ENCODE data around the gene FSHB. TPM values are rescaled to one million over a fixed set of nuclear protein-coding genes. Genes with fewer than 3 reads are reported as not detected.

The FSHB gene
- total and polyA plus RNA-seq, 2 of the 4 experiments (the other 2 are of a cell fraction), result not detected

GRCh38 chr11:30277176-30277575 lies 46.4 kb downstream of the FSHB start:
- H2BK15ac ChIP-seq (ENCODE audit: low read depth, low read length), result no peak overlapping the region
- H3K4me1 ChIP-seq (ENCODE audit: control insufficient read depth, insufficient read depth, low read length), result no peaks in the 10 kb centered on the region

More at GRCh38 chr11:30277176-30277575, 46.4 kb downstream of the FSHB start:
- Histone ChIP-seq H3K27ac (ENCODE audit: insufficient read depth, low read length) (no peak overlapping the region), H4K91ac (ENCODE audit: insufficient read depth, low read depth, low read length) (no peak overlapping the region), H4K8ac (ENCODE audit: low read depth in 2 of 2, low read length in 2 of 2) (no peak overlapping the region), H4K20me1 (ENCODE audit: insufficient read depth, low read length) (no peaks in the 10 kb centered on the region), H3K23ac (ENCODE audit: low read depth, low read length) (no peak overlapping the region), H2BK20ac (ENCODE audit: low read depth, low read length) (no peak overlapping the region), H3K4ac (ENCODE audit: low read depth, low read length) (no peak overlapping the region), H3K14ac (replicated peaks; ENCODE audit: low read depth, low read length) (no peak overlapping the region), H3K9ac (ENCODE audit: low read depth, low read length) (no peak overlapping the region), H3K79me1 (ENCODE audit: low read depth in 1 of 2, low read length in 2 of 2) (no peaks in the 10 kb centered on the region), H2AK9ac (replicated peaks; ENCODE audit: low read depth, low read length, poor library complexity) (no peak overlapping the region), H3K36me3 (ENCODE audit: control insufficient read depth, insufficient read depth, low read length) (no peaks in the 10 kb centered on the region), H2BK5ac (ENCODE audit: low read depth, low read length, poor library complexity, severe bottlenecking) (no peak overlapping the region), H2AFZ (replicated peaks; ENCODE audit: low read length, poor library complexity) (no peak overlapping the region), H3K9me3 (ENCODE audit: control insufficient read depth, insufficient read depth, low read length) (no peaks in the 10 kb centered on the region), H3K9me1 (ENCODE audit: insufficient read depth, low read length) (no peaks in the 10 kb centered on the region), H3K56ac (ENCODE audit: extremely low read depth, insufficient read depth, low read length) (no peak overlapping the region), H3K4me3 (ENCODE audit: insufficient read depth, low read depth, low read length) (no peak overlapping the region), H3K18ac (ENCODE audit: low read depth, low read length) (no peak overlapping the region), H2BK120ac (ENCODE audit: low read depth, low read length) (no peak overlapping the region), H4K5ac (ENCODE audit: low read depth, low read length) (no peak overlapping the region), H3K4me2 (ENCODE audit: low read depth, low read length) (no peak overlapping the region), H2AK5ac (ENCODE audit: low read depth, low read length) (no peak overlapping the region), H3K27me3 (ENCODE audit: control insufficient read depth, insufficient read depth, low read length) (no peaks in the 10 kb centered on the region)
- no peak for ATAC-seq (ENCODE audit: low read depth)
- intact Hi-C loops (cut with micrococcal nuclease) (no loop called here), dilution Hi-C loops (cut with HindIII; ENCODE audit: low sequenced_read_pairs, unreplicated experiment) (no loop called here), in situ Hi-C loops (cut with MboI; ENCODE audit: low sequenced_read_pairs) (no loop called here)
- no TSS peak for BruUV-seq (replicated peaks)
- CTCF ChIA-PET, result no interaction called here
- no peak for TF ChIP-seq RFX5 (IDR thresholded peaks at IDR 0.05; ENCODE audit: low read depth, low read length)
- TF ChIP-seq CTCF (conservative IDR thresholded peaks at IDR 0.05; ENCODE audit: low read depth, low read length), result no peak
- DNase-seq, result no peak
- POLR2A ChIA-PET (ENCODE audit: unreplicated experiment), result no interaction called here
